Measurements from ENCODE around the gene JMJD7.

Gene JMJD7

DNA sequence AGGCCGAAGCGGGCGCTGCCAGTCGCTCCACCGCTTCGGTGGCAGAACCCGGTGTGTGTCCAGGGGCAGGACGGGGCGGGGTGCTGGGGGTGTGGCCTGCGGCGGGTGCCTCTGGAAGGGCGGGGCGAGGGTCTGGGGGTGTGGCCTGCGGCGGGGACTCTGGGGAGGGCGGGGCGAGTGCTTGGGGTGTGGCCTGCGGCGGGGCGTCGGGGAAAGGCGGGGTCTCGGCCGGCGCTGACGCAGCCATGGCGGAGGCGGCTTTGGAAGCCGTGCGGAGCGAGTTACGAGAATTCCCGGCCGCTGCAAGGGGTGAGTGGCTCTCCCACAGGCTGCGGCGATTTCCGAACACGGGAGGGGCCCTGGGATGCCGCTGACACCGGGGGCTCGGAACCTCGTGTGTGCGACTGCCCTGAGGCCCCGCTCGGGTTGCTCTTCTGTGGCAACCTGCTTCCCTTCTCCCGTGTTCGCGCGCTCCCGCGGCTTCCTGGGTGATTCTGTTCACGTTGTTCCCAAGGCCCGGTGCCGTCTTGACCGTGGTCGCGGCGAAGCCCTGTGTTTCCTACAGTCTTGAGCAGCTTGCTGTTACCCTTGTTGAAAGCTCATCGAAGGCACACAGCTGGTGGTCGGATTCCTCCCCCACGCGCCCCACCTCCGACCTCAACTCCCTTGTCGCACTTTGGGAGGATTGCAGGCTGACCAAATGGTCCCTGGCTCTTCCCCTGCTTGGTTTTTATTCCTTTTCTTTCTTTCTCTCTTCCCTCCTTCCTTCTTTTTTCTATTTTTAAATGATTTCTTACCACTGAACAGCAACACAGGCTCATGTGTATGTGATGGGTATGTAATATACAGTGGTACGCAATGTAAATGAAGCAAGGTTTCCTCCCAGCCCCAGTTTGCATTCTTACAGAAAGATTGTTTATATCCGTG is at the start of gene JMJD7:
TSS of gene JMJD7 (plus strand) at position 213 of the 927 bp plus-strand sequence. CDS start at position 246, 33 bp downstream.
- peak; percentile 98 for DNase-seq (ENCODE audit: low spot score)

DNA sequence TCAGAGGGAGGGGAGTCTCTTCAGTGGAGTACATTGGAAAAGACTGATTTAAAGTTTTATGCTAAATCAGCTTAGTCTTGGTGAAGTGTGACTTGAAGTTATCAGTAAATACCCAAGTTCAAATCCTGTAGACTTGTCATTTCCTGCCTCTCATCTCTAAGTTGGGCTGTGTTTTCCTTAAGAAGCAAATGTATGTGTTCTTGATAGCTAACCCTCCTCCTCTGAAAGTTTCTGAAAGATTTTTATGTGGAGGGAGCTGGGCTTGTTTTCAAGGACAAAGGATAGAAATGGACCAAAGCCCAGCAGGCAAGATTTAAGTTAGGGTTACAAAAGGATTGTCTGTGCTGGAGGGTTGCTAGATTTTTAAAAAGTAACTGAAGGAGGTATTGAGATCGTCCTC is 49.4 kb upstream of the JMJD7 start:
- no peak for DNase-seq (ENCODE audit: low spot score)

DNA sequence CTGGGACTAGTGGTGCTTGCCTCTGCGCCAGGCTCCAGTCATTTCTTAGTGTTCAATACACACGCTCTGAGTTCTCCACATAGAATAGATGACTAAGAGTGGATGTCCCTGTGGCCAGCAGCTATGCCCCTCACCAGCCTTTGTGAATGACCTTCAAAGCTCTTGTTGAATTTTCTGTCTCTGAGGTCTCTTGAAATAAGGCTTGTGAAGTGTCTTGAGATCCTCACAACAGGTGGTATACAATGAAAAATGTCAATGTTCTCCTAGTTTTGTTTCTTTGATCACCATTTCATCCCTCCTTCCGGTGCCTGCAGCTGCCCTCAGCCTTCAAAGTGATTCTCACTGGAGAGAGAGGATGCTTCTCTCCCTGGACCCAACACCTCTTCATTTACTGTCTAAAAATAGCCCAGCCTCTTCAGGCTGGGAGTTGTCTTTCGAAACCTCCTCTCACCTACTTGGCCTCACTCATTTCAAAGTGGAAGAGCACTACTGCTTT is 48.2 kb upstream of the JMJD7 start:
- no peak for DNase-seq (ENCODE audit: low spot score)

DNA sequence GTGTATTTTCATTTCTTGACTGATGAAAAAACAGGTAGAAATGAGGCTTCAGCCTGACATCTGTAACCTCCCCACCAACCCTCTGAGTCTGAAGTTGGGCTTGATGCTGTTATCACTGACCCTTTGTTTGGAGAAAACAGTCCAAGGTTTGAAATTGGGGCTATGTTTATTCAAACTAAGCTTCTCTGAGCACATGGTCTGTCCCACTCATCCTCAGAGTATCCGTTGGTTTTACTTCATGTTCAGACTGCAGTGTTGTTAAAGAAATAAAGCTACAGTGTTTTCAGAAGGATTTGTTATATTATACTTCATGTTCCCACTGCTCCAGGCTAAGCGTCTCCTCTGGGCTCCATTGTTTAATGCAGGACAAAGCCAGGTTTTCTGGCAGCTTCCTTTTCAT is 47.6 kb upstream of the JMJD7 start:
- no peak for DNase-seq (ENCODE audit: low spot score)

DNA sequence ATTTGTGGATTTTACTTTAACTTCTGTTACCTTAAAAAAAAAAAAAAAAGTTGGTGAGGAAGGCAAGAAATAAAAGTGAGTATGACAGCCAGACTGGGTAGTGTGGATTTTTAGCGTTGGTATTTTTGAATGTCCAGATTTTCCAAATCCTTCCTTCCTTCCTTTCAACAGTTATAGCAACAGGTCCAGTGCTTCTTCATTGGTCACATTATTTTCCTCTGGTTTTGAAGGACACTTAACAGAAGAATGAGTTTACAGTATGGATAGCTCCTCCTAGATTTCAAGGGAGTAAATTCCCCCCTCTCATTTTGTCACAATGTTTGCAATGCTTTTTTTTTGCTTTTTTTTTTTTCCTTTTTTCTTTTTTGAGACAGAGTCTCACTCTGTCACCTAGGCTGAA is 47.2 kb upstream of the JMJD7 start:
- DNase-seq (ENCODE audit: low spot score) = no peak

DNA sequence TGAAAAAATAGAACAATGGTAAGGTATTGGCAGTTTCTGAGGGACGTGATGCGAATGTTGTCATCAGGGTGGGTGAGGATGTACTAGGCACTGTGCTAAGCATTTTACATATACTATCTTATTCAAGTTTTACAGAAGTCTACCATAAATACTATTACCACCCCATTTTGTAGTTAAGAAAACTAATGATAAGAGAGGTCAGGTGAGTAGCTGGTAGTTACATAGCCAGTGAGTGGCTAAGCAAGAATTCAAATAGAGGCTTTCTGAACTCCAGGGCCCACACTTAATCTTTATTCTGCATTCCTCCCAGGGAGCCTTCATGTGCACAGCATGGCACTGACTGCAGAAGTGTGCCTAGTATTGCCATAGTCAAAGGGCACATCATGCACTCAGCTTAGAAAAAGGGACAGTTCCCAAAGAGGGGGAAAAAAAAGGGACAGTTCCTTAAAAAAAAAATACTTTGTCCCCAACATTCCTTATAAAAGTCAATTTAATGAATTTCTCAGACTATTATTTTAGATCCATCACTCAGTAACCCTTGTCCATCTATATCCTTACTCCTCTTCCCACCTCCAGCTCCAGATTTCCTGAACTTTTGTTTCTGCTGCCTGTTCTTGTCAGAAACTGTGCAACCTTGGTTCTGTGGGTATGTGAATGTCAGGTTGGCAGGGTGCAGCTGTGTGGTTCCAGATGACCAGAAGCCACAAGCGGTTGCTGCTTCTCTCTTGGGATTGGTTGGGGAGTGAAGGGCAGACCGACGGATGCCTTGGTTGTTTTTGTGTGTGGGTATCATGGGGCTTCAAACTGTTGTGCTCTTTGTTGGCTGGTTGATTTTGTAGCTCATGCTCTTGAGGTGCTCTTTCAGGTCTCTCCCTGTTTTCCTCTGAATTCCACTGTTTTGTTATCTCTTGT is 45.3 kb upstream of the JMJD7 start:
- DNase-seq (ENCODE audit: low spot score) = no peak

DNA sequence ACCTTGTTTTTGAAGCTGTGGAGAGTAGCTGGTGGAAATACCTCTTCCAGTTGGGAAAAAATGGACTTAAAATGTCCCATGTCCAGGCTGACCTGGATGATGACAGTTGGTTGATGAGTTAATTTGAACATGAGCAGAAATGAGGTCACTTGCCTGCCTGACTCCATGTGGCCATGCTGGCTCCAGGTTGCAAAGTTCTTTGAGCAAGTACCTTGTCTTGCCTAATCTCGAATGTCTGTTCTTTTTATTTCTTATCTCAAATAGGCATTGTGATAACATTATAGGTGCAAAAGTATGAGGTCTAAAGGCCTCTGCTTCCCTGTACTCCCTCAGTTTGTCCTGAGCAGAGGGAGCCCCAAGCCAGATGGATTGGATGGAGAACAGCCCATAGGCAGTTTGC is 44.6 kb upstream of the JMJD7 start:
- no peak for DNase-seq (ENCODE audit: low spot score)

DNA sequence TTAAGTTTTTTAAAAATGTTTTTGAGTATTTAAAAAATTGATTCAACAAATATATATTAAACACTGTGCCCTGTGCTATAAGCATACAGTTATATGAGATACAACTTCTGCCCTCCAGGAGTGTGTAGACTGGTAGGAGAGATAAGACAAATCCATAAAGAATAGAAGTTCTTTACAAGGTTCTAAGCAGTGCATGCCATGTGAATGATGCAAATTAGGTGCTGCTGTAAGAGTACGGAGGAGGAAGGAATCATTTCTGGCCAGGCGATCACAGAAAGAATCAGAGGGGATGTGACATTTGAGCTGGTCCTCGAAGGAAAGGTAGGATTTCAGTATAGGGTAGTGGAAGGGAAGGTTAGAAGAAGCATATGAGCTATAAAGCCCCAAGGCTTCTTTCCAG is 39.6 kb upstream of the JMJD7 start:
- DNase-seq (ENCODE audit: low spot score) = no peak

DNA sequence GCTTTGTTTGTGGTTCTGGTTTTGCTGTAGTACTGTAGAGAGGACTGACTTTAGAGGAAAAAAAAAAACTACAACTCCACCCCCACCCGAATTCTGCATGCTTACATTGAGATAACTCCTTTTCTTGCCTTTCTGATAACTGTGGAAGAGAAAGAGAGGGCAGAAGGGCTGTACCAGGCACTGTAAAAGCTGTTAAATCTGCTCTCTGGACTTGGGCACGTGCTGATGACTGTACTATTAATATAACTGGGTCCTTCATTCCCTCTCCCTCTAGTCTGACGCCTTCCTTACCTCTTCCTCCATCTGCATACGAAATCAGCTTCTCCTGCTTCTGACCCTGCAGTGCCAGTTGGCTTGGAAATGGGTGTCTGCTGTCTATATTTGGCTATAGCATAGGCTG is 38.7 kb upstream of the JMJD7 start:
- DNase-seq (ENCODE audit: low spot score) = no peak

DNA sequence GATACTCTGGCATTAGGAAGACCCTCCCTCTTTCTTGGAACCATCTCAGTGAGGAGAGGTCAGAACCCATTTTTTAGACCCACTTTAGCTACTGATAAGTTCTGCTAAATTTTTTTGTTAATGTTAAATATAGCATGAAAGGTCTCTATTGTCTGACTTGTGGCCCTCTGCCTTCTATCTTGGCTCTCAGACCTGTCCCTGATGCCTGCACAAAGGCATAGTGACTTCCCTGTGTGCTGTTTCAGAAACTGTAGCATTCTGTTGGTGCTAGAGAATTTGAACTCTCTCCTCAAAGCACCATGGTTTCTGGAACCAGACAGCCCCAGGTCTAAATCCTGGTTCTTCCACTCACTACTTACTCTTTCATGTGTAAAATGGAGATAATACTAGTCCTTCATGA is 38.2 kb upstream of the JMJD7 start:
- DNase-seq (ENCODE audit: low spot score) = no peak

DNA sequence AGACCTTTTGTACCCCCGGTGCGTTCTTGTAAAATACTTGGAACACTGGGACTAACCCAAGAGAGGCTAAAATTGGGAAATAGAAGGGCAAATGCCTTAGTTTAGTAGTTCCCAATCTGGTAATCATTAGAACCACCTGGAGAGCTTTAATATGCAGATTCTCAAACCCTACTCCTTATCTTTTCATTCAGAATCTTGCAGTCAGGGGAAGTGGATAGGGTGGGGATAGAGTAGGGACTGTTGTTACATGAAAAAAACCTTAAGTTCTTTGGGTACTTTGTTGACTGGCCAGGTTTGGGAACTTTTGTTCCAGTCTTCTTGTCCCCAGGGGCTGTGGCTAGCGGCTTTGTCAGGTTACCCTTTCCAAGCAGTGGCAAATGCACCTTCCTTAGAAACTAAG is 37.7 kb upstream of the JMJD7 start:
- no peak for DNase-seq (ENCODE audit: low spot score)

DNA sequence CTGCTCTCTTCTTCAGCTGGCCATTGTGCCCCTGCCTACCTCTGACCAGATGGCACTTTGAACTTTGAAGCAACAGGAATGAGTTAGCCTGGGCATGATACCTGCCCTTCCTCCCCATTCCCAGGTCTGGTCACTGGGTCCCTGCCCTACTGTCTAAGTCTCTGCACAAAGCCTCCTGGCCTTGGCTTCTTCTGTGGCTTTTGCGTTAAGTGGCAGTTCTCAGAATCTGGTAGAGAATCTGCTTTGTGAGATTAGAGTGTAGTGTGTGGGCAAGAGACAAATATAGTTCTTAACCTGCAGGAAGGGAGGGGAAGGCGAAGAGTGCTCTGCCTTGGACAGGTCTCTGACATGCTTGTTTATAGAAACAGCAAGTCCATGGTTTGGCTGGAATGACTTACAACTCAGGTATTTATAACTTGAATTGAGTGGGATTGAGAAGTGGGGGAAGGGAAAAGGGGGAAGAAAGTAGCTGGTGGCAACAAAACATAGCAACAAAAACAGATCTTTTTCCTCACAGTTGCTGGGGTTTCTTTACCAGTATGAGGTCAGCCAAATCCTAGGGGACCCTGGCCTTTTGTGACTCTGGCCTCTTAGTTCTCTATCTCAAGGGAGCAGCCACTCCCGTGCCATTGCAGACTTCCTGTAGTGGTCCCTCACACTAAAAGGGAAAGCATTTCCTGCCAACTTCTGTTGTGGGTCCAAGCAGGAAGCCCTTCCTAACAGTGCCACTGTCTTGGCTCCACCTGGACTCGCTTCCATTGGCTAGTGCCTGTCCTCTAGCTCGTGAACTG is 36.9 kb upstream of the JMJD7 start:
- no peak for DNase-seq (ENCODE audit: low spot score)

DNA sequence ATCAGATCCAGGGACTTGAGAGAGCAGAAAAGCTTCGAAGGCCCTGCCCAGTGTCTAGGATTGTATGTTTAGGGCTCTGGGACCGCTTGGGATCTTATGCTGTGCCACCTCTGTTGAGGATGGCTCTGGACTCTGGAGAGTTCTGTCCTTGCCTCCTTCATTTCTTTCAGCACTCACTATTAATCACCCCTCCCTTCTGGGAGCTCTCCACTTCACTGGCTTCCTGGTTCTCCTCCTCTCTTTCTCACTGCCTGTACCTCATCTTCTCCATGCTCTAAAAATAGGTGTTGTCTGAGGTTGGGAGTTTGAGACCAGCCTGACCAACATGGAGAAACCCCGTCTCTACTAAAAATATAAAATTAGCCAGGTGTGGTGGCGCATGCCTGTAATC is 36.4 kb upstream of the JMJD7 start:
- no peak for DNase-seq (ENCODE audit: low spot score)

DNA sequence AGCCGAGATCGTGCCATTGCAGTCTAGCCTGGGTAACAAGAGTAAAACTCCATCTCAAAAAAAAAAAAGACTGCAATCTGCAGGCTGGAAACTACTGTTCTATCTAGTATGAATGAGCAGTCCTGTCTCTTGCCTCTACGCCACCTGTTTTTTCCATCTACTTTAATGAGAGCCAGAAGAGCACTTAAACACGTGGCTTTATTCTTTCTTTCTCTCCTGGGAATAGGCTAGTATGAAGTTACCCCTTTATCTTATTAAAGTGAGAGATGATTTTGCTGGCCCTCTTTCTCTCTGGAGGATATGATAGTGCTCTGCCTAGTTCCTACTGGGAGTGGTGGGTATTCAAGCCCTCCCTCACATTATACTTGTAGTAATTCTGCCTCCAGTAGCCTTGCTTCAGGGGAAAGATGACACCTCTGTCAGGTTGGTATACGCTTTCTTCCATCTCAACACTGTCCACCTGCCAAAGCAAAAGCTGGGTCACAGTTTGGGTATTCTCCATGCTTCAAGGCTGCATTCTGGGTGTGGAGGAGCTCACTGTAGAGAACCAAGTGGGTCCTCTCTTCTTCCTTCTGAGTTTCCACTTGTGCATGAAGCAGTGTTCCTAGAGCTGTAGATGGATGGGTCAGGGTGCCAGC is 35.8 kb upstream of the JMJD7 start:
- no peak for DNase-seq (ENCODE audit: low spot score)

DNA sequence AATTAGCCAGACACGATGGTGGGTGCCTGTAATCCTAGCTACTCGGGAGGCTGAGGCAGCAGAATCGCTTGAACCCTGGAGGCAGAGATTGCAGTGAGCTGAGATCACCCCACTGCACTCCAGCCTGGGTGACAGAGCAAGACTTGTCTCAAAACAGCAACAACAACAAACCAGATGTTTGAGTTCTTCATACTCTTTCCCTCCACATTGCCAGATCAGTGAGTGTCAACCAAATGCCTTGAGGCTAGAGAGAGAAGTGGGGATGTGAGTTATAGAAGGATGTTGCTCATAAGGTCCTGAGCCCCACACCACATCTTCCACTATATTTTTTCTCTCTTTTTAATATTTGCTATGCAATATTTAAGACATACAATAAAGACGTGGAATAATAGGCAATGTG is 33.8 kb upstream of the JMJD7 start:
- no peak for DNase-seq (ENCODE audit: low spot score)

DNA sequence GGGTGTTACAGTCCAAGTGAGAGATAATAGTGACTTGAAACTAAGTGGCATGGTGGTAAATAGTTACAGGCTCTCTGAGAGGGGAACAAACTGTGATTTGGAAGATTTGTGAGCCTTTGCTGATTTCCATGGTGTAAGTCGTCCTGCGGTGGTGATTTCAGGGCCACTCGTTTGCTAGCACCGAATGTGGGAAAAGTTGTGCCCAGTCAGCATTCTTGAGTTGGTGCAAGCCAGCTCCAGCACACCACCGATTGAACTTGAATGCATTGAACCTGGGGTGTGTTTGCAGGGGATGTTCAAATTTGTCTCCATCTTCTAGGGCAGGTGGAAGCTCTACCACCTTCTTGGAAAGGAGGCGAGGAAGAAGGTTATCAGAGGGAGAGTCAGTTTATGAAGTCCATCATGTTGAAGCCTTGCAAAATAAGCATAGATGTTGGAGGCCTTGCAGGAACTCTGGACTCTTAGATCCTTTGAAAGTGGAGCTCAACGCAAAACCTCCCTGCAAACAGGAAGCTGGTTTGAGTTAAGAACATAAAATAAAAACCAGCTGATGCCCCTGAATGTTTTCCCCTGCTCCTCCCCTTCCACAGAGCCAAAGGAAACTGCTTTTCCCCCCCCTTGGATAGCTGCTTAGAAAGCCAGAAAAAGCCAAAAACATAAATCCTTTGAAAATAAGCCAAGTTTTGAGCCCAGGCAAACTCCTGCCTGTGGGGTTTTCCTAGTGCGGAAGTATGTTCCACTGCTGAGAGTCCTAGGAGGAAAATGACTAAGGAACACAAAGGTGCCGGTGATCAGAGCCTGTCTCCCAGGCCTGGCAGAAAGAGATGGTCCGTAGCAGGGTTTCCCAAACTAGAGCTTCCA is 31.7 kb upstream of the JMJD7 start:
- DNase-seq (ENCODE audit: low spot score) = no peak

DNA sequence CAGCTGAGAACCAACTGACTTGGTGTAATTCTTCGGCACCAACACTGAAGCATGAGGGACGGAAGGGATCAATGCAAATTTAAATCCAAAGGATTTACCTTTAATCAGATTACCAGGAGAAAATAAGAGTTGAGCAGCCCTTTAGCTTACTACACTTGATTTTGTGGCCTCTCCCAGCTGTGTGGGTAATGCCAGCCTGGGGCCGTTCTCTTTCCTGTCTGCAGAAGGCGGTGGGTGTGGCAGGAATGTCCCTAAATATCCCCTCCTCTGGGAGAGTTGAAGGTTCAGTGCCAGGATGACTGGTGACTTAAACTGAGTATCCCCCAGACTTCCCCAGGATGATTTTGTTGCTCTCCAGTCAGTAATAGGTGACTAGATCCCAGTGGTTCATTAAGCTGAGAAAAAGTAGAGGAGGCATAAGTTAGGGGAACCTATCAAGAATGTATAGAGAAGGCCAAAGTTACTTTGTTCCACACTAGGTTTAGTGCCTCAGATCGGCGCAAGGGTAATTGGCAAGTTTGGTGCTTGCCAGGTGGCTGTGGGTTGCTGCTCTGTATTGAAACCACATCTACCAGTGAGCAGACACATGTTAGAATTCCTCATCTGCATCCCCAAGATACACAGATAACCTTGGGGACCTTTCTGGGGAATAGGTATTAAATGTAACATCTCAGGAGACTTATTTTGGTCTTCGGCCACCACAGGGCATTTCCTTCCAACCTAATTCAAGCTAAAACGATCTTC is 30.5 kb upstream of the JMJD7 start:
- DNase-seq (ENCODE audit: low spot score) = no peak

DNA sequence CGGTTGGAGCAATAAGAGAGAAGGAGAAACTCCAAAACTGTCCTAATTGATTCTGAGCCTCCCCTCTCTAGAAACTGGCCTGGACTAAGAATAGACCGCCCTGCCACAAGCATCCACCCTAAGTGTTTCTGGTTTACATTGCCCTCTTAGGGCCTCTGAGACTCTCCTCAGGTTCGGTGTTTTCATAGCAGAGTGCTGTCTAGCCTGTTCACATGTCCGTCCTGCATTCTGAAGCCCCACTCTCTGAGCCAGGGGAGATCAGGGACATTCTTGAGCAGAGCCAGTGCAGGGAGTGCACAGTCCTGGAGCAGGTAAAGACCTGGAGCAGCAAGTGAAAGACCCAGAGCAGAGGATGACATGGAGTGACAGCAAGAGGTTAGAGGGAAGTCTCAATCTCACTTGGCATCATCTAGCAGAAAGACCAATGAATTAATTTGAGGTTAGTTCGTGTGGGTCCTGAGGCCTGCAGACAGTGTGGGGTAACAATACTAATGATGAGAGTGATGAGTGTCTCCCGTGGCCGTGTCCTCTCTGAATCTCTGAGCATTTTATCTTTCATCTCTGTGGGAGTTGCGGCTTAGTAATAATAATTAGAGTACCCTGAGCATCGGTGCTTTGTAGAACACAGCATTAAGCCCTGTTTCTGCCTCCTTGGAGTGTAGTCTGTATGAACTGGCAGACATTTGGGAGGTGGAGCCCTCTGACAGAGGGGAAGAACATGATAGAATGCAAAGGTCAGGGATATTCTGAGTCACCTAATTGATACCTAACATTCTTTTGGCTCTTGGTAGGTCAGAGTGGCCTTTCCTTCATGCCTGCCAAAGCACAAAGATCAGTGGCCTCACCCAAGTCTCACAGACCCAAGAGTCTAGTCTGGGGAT is 29.0 kb upstream of the JMJD7 start:
- peak; percentile 50 for DNase-seq (ENCODE audit: low spot score)

DNA sequence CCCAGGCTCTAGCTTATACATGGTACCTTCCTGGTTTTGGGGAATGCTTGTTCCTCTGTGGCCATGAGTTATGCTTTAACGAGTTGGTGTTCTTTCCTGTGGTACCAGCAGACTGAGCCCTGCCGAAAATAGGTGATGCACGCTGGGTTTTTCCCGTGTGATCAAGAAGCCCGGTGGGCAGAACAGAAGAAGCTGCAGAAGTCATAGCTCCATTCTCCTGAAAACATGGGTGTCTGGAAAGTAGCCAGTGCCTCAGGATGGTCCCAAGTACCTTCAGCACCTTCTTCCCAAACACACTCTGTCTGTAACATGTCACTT is 28.4 kb upstream of the JMJD7 start:
- no peak for DNase-seq (ENCODE audit: low spot score)
